Astrocyte (in vitro differentiated cells and primary cell): ENCODE measurements around the gene CNTN6. TPM values are rescaled to one million over a fixed set of nuclear protein-coding genes. Genes with fewer than 3 reads are reported as not detected.

Source experiments
- DNase-seq: peaks from one replicate; pipeline ENCODE4 v3.0.0-alpha.2; 2010; ENCODE audit warnings: low read depth
- FAIRE-seq: peaks from 2 replicates; lab custom pipeline; 2011; peaks lifted over from hg19 to GRCh38; lab: Jason Lieb, UNC
- H2AFZ ChIP-seq: 2 replicates; pipeline ENCODE4 v1.6.0; 2012; ENCODE audit warnings: low read depth, low read length, inconsistent platforms
- H3K27ac ChIP-seq: 2 replicates; pipeline ENCODE4 v1.5.1; 2011; ENCODE audit warnings: low read depth, low read length, inconsistent platforms
- H3K27me3 ChIP-seq: 2 replicates; pipeline ENCODE4 v1.6.0; 2011; ENCODE audit warnings: low read length, inconsistent platforms; ENCODE audit not compliant: insufficient read depth
- H3K36me3 ChIP-seq: 2 replicates; pipeline ENCODE4 v1.5.1; 2011; ENCODE audit warnings: low read length, inconsistent platforms; ENCODE audit not compliant: insufficient read depth
- H3K4me1 ChIP-seq: 2 replicates; pipeline ENCODE4 v1.5.1; 2011; ENCODE audit warnings: low read length, inconsistent platforms; ENCODE audit not compliant: insufficient read depth
- H3K4me2 ChIP-seq: 2 replicates; pipeline ENCODE4 v1.6.0; 2012; ENCODE audit warnings: low read length, inconsistent platforms
- H3K4me3 ChIP-seq: 2 replicates; pipeline ENCODE4 v1.5.1; 2011; ENCODE audit warnings: low read depth, mild to moderate bottlenecking, low read length, inconsistent platforms; ENCODE audit not compliant: insufficient read depth
- H3K79me2 ChIP-seq: 2 replicates; pipeline ENCODE4 v1.6.0; 2012; ENCODE audit warnings: mild to moderate bottlenecking, low read length, inconsistent platforms; ENCODE audit not compliant: insufficient read depth
- H3K9ac ChIP-seq: 2 replicates; pipeline ENCODE4 v1.6.0; 2012; ENCODE audit warnings: mild to moderate bottlenecking, low read length, inconsistent platforms
- H3K9me3 ChIP-seq: 2 replicates; pipeline ENCODE4 v1.5.1; 2012; ENCODE audit warnings: low read depth, mild to moderate bottlenecking, low read length, inconsistent platforms; ENCODE audit not compliant: insufficient read depth
- H4K20me1 ChIP-seq: 2 replicates; pipeline ENCODE4 v1.6.0; 2012; ENCODE audit warnings: low read length, inconsistent platforms; ENCODE audit not compliant: insufficient read depth
- H3K27ac Mint-ChIP-seq: one replicate; pipeline ENCODE4 v1.8.0; 2021; ENCODE audit warnings: mild to moderate bottlenecking, mixed read lengths; ENCODE audit not compliant: unreplicated experiment
- H3K27me3 Mint-ChIP-seq: one replicate; pipeline ENCODE4 v1.8.0; 2021; ENCODE audit warnings: low read depth, mixed read lengths; ENCODE audit not compliant: unreplicated experiment
- H3K36me3 Mint-ChIP-seq: one replicate; pipeline ENCODE4 v1.8.0; 2021; ENCODE audit warnings: low read depth, mixed read lengths; ENCODE audit not compliant: unreplicated experiment
- H3K4me1 Mint-ChIP-seq: one replicate; pipeline ENCODE4 v1.8.0; 2021; ENCODE audit warnings: low read depth, mixed read lengths; ENCODE audit not compliant: unreplicated experiment
- H3K4me3 Mint-ChIP-seq: one replicate; pipeline ENCODE4 v1.8.0; 2021; ENCODE audit warnings: mild to moderate bottlenecking, moderate library complexity, mixed read lengths; ENCODE audit not compliant: unreplicated experiment
- H3K9me3 Mint-ChIP-seq: one replicate; pipeline ENCODE4 v1.8.0; 2021; ENCODE audit warnings: mild to moderate bottlenecking, mixed read lengths; ENCODE audit not compliant: unreplicated experiment
- EZH2 ChIP-seq: IDR thresholded peaks from 2 replicates; pipeline ENCODE4 v1.6.1; 2012; ENCODE audit warnings: mild to moderate bottlenecking, low read length, inconsistent platforms; ENCODE audit not compliant: insufficient read depth
- total RNA-seq: library from RNA; stranded (reverse); gene quantifications from 2 replicates; pipeline ENCODE4 v1.2.1, GENCODE V29; 2021
- TF ChIP-seq, protein P1 (sequence below): IDR thresholded peaks from 2 replicates; pipeline ENCODE4 v1.5.1; 2011; ENCODE audit warnings: low read depth, mild to moderate bottlenecking, inconsistent platforms, low read length, moderate library complexity; ENCODE audit not compliant: insufficient read depth

CNTN6 gene
- total RNA-seq, 1 donor from 2014 or later = not detected

DNA sequence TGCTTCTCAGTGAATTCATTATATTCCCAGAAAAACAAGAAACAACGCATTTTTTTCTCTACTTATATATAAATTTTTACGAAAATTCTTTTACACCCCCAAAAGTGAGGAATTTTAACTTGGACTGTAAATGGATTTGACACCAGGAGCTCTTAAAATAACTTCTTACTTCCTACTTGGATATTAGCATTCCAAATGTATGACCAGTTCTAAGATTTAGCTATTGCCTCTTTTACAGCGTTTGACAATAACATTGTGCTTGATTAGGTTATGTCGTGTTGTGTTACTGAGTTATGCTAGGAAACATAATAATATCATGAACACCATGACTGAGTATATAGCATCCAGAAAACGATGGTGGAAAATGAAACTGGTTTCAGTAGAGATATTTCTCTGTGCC is 177.0 kb downstream of the CNTN6 start:
- H3K4me3 ChIP-seq = no peak overlapping the region
- H4K20me1 ChIP-seq = no peaks in the 10 kb centered on the region
- DNase-seq (peak; percentile 14), FAIRE-seq (no peak)
- H3K27me3 ChIP-seq = no peaks in the 10 kb centered on the region
- H3K79me2 ChIP-seq = no peaks in the 10 kb centered on the region
- no peaks in the 10 kb centered on the region for H3K4me1 ChIP-seq
- no peaks in the 10 kb centered on the region for H3K36me3 Mint-ChIP-seq
- H3K9me3 ChIP-seq = no peaks in the 10 kb centered on the region
- no peaks in the 10 kb centered on the region for H3K27me3 Mint-ChIP-seq
- H3K27ac ChIP-seq = no peak overlapping the region
- no peak overlapping the region for H3K27ac Mint-ChIP-seq
- H3K4me2 ChIP-seq = no peak overlapping the region
- H3K4me3 Mint-ChIP-seq = no peak overlapping the region
- no peaks in the 10 kb centered on the region for H3K36me3 ChIP-seq
- no peak for TF ChIP-seq EZH2
- TF ChIP-seq, protein P1, sequence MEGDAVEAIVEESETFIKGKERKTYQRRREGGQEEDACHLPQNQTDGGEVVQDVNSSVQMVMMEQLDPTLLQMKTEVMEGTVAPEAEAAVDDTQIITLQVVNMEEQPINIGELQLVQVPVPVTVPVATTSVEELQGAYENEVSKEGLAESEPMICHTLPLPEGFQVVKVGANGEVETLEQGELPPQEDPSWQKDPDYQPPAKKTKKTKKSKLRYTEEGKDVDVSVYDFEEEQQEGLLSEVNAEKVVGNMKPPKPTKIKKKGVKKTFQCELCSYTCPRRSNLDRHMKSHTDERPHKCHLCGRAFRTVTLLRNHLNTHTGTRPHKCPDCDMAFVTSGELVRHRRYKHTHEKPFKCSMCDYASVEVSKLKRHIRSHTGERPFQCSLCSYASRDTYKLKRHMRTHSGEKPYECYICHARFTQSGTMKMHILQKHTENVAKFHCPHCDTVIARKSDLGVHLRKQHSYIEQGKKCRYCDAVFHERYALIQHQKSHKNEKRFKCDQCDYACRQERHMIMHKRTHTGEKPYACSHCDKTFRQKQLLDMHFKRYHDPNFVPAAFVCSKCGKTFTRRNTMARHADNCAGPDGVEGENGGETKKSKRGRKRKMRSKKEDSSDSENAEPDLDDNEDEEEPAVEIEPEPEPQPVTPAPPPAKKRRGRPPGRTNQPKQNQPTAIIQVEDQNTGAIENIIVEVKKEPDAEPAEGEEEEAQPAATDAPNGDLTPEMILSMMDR = no peak
- H2AFZ ChIP-seq = no peak overlapping the region
- H3K9ac ChIP-seq = no peak overlapping the region
- no peaks in the 10 kb centered on the region for H3K4me1 Mint-ChIP-seq
- H3K9me3 Mint-ChIP-seq = peaks cover 2% of the 10 kb centered on the region

DNA sequence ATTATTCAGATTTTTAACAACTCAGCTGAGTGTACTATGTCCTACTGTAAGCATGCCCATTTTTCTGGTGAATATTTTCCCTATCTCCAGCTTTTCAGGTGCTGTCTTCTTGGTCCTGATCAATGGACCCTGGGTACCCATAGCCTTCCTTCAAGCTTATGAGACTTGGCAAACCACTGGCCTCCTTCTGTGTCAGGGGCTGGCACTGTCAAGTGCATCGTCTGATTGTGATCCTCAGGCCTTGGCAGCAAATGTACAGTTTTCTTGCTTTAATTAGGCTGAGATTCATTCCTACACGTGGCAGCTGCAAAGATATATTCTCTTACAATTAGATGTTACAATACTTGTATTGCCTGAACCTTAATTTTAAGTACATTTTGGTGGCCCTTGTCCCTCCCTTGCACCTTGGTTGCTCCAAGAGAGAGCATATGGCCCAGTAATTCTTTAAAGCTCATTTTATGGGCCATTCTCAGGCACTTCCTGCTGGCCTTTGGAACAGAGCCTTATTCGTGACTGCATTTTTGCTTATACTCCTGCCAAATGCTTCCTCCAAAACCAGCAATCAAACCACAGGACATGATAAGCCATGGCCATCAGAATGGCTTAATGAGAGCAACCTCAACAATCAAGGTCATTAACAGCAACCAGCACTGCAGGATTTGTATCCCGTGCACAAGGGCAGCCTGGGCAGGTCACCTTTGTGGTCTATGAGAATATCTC is 179.9 kb downstream of the CNTN6 start:
- H3K27me3 ChIP-seq = no peaks in the 10 kb centered on the region
- H3K27ac ChIP-seq = no peak overlapping the region
- TF ChIP-seq EZH2 = no peak
- TF ChIP-seq, protein P1 = no peak
- H3K9ac ChIP-seq = no peak overlapping the region
- H3K4me2 ChIP-seq = no peak overlapping the region
- H3K79me2 ChIP-seq = no peaks in the 10 kb centered on the region
- Mint-ChIP-seq H3K4me3 (no peak overlapping the region), H3K27me3 (no peaks in the 10 kb centered on the region), H3K9me3 (peaks cover 2% of the 10 kb centered on the region), H3K4me1 (no peaks in the 10 kb centered on the region), H3K27ac (no peak overlapping the region), H3K36me3 (no peaks in the 10 kb centered on the region)
- no peaks in the 10 kb centered on the region for H4K20me1 ChIP-seq
- no peak overlapping the region for H2AFZ ChIP-seq
- FAIRE-seq = no peak
- H3K9me3 ChIP-seq = no peaks in the 10 kb centered on the region
- no peak overlapping the region for H3K4me3 ChIP-seq
- no peaks in the 10 kb centered on the region for H3K36me3 ChIP-seq
- DNase-seq = peak; percentile 47
- no peaks in the 10 kb centered on the region for H3K4me1 ChIP-seq

DNA sequence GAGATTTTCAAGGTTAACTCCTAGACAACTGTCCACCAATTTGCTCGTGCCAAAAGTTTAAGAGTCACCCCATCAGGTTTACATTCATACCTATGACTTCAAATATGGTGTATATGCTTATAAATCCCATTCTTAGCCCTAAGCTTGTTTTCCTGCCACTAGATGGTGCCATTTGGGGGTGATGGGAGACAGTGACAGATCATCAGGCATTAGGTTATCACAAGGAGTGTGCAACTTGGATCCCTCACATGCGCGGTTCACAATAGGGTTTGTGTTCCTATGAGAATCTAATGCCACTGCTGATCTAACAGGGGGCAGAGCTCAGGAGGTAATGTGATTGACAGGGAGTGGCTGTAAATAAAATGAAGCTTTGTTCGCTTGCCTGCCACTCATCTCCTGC is 182.7 kb downstream of the CNTN6 start:
- no peaks in the 10 kb centered on the region for H3K4me1 ChIP-seq
- H3K4me3 ChIP-seq = no peak overlapping the region
- no peaks in the 10 kb centered on the region for H3K27me3 ChIP-seq
- no peaks in the 10 kb centered on the region for H4K20me1 ChIP-seq
- H2AFZ ChIP-seq = no peak overlapping the region
- no peaks in the 10 kb centered on the region for H3K36me3 ChIP-seq
- H3K4me2 ChIP-seq = no peak overlapping the region
- H3K27ac ChIP-seq = no peak overlapping the region
- TF ChIP-seq, protein P1 = peak; percentile 13
- no peak for TF ChIP-seq EZH2
- Mint-ChIP-seq H3K36me3 (no peaks in the 10 kb centered on the region), H3K27ac (no peak overlapping the region), H3K9me3 (peaks cover 2% of the 10 kb centered on the region), H3K4me3 (no peak overlapping the region), H3K4me1 (no peaks in the 10 kb centered on the region), H3K27me3 (no peaks in the 10 kb centered on the region)
- DNase-seq = no peak
- H3K9ac ChIP-seq = no peak overlapping the region
- H3K9me3 ChIP-seq = no peaks in the 10 kb centered on the region
- no peak for FAIRE-seq
- no peaks in the 10 kb centered on the region for H3K79me2 ChIP-seq
